H9 (cell line): Measurements from ENCODE around the gene ADAMTS17. TPM values are rescaled to one million over a fixed set of nuclear protein-coding genes. Genes with fewer than 3 reads are reported as not detected.

Experiments
- DNase-seq: peaks from one replicate; pipeline ENCODE4 v3.0.0-alpha.2; 2017
- H2AFZ ChIP-seq: one replicate; pipeline ENCODE4 v1.6.1; 2013; ENCODE audit warnings: mild to moderate bottlenecking, low read length, control low read depth, moderate library complexity
- H2AK5ac ChIP-seq: 2 replicates; pipeline ENCODE4 v1.6.1; 2013; ENCODE audit warnings: low read length, control low read depth, mixed read lengths; ENCODE audit not compliant: insufficient read length
- H2BK120ac ChIP-seq: one replicate; pipeline ENCODE4 v1.6.1; 2013; ENCODE audit warnings: low read depth, mild to moderate bottlenecking, low read length, control low read depth, inconsistent platforms; ENCODE audit not compliant: poor library complexity, severe bottlenecking
- H2BK12ac ChIP-seq: 2 replicates; pipeline ENCODE4 v1.6.1; 2013; ENCODE audit warnings: low read length, control low read depth, mixed read lengths, low read depth; ENCODE audit not compliant: insufficient read length
- H2BK15ac ChIP-seq: 2 replicates; pipeline ENCODE4 v1.6.1; 2013; ENCODE audit warnings: low read depth, low read length, control low read depth
- H2BK20ac ChIP-seq: one replicate; pipeline ENCODE4 v1.6.1; 2013; ENCODE audit warnings: low read depth, mild to moderate bottlenecking, low read length, control low read depth, inconsistent platforms; ENCODE audit not compliant: poor library complexity, severe bottlenecking
- H2BK5ac ChIP-seq: 2 replicates; pipeline ENCODE4 v1.6.1; 2013; ENCODE audit warnings: low read length, control low read depth, mixed read lengths; ENCODE audit not compliant: insufficient read length
- H3K14ac ChIP-seq: 2 replicates; pipeline ENCODE4 v1.6.1; 2013; ENCODE audit warnings: low read length, control low read depth; ENCODE audit not compliant: insufficient read depth
- H3K18ac ChIP-seq: 2 replicates; pipeline ENCODE4 v1.6.1; 2013; ENCODE audit warnings: low read depth, mild to moderate bottlenecking, mixed read lengths, low read length, control low read depth; ENCODE audit not compliant: insufficient read length
- H3K23ac ChIP-seq: 2 replicates; pipeline ENCODE4 v1.6.1; 2013; ENCODE audit warnings: low read length, control low read depth, mixed read lengths, low read depth; ENCODE audit not compliant: insufficient read length
- H3K23me2 ChIP-seq: 2 replicates; pipeline ENCODE4 v1.6.1; 2013; ENCODE audit warnings: low read depth, mild to moderate bottlenecking, mixed read lengths, low read length, control low read depth; ENCODE audit not compliant: insufficient read length, poor library complexity, severe bottlenecking
- H3K27ac ChIP-seq: 2 replicates; pipeline ENCODE4 v1.5.1; 2013; ENCODE audit warnings: low read length, control low read depth, mixed read lengths, low read depth; ENCODE audit not compliant: insufficient read length
- H3K27me3 ChIP-seq: 2 replicates; pipeline ENCODE4 v1.6.1; 2013; ENCODE audit warnings: low read length, control low read depth, inconsistent platforms; ENCODE audit not compliant: insufficient read depth
- H3K4ac ChIP-seq: 2 replicates; pipeline ENCODE4 v1.6.1; 2013; ENCODE audit warnings: low read depth, mild to moderate bottlenecking, control low read depth, inconsistent platforms, low read length, moderate library complexity
- H3K4me1 ChIP-seq: 2 replicates; pipeline ENCODE4 v1.6.1; 2013; ENCODE audit warnings: low read length, control low read depth, inconsistent platforms; ENCODE audit not compliant: insufficient read depth
- H3K4me2 ChIP-seq: 2 replicates; pipeline ENCODE4 v1.6.1; 2013; ENCODE audit warnings: low read length, control low read depth, mixed read lengths; ENCODE audit not compliant: insufficient read length, insufficient read depth
- H3K56ac ChIP-seq: 2 replicates; pipeline ENCODE4 v1.6.1; 2013; ENCODE audit warnings: low read depth, mild to moderate bottlenecking, mixed read lengths, low read length, control low read depth; ENCODE audit not compliant: insufficient read length
- H3K79me1 ChIP-seq: 2 replicates; pipeline ENCODE4 v1.6.1; 2013; ENCODE audit warnings: low read depth, mild to moderate bottlenecking, moderate library complexity, low read length, control low read depth, inconsistent platforms; ENCODE audit not compliant: insufficient read depth, poor library complexity, severe bottlenecking
- H3K79me2 ChIP-seq: 2 replicates; pipeline ENCODE4 v1.6.1; 2013; ENCODE audit warnings: low read length, control low read depth, inconsistent platforms; ENCODE audit not compliant: insufficient read depth
- H3K9ac ChIP-seq: 2 replicates; pipeline ENCODE4 v1.6.1; 2013; ENCODE audit warnings: low read length, control low read depth, mixed read lengths; ENCODE audit not compliant: insufficient read length; ENCODE audit errors: extremely low read depth
- H3K9me3 ChIP-seq: one replicate; pipeline ENCODE4 v1.6.1; 2013; ENCODE audit warnings: low read depth, low read length, inconsistent platforms; ENCODE audit not compliant: control insufficient read depth
- H3T11ph ChIP-seq: one replicate; pipeline ENCODE4 v1.6.1; 2013; ENCODE audit warnings: mild to moderate bottlenecking, low read length, control low read depth, inconsistent platforms
- H4K20me1 ChIP-seq: one replicate; pipeline ENCODE4 v1.6.1; 2013; ENCODE audit not compliant: control insufficient read depth, insufficient read length, insufficient read depth
- H4K5ac ChIP-seq: 2 replicates; pipeline ENCODE4 v1.6.1; 2013; ENCODE audit warnings: low read depth, mild to moderate bottlenecking, mixed read lengths, low read length, control low read depth; ENCODE audit not compliant: insufficient read length
- H4K8ac ChIP-seq: replicated peaks from 2 replicates; pipeline ENCODE4 v1.6.1; 2013; ENCODE audit warnings: low read length, control low read depth, mixed read lengths, low read depth; ENCODE audit not compliant: insufficient read length
- H4K91ac ChIP-seq: 2 replicates; pipeline ENCODE4 v1.6.1; 2013; ENCODE audit warnings: low read depth, mild to moderate bottlenecking, moderate library complexity, mixed read lengths, low read length, control low read depth; ENCODE audit not compliant: insufficient read length
- H3K27ac Mint-ChIP-seq, 3 experiments: 2 replicates in 2 of 3; 3 replicates in 1 of 3; pipeline ENCODE4 v1.8.0; 2020 to 2021; ENCODE audit warnings: mixed read lengths in 3 of 3, mild to moderate bottlenecking in 1 of 3, moderate library complexity in 1 of 3
- H3K27me3 Mint-ChIP-seq: 2 replicates; pipeline ENCODE4 v1.8.0; 2021; ENCODE audit warnings: low read depth, mild to moderate bottlenecking, moderate library complexity, mixed read lengths
- H3K36me3 Mint-ChIP-seq, 3 experiments: 2 replicates in 2 of 3; 3 replicates in 1 of 3; pipeline ENCODE4 v1.8.0; 2020 to 2021; ENCODE audit warnings: low read depth in 3 of 3, mixed read lengths in 3 of 3; ENCODE audit not compliant: insufficient read depth in 1 of 3
- H3K4me1 Mint-ChIP-seq, 2 experiments: 2 replicates each; pipeline ENCODE4 v1.8.0; 2020; ENCODE audit warnings: mixed read lengths in 2 of 2
- H3K4me3 Mint-ChIP-seq, 2 experiments: 2 replicates in 1 of 2; 3 replicates in 1 of 2; pipeline ENCODE4 v1.8.0; 2020 to 2021; ENCODE audit warnings: mild to moderate bottlenecking in 2 of 2, mixed read lengths in 2 of 2, moderate library complexity in 1 of 2
- H3K9me3 Mint-ChIP-seq, 2 experiments: 2 replicates in 1 of 2; 3 replicates in 1 of 2; pipeline ENCODE4 v1.8.0; 2020; ENCODE audit warnings: mild to moderate bottlenecking in 2 of 2, mixed read lengths in 2 of 2, moderate library complexity in 1 of 2
- WGBS: extraction: QIAGEN DNeasy Blood & Tissue Kit; methylation state at CpG from one replicate; pipeline ENCODE4 v1.1.7; 2013; ENCODE audit warnings: missing lambda C conversion rate, low lambda C conversion rate, mixed read lengths; ENCODE audit not compliant: insufficient read length; ENCODE audit errors: extremely low coverage; 5-methylcytosine and 5-hydroxymethylcytosine counted together
- total RNA-seq: library from RNA; stranded (reverse); gene quantifications from 2 replicates; pipeline ENCODE4 v1.2.1, GENCODE V29; 2021
- TF ChIP-seq, protein P1 (sequence below): fragments of 200-600 bp; sonication (generic); conservative IDR thresholded peaks from 3 replicates; pipeline ENCODE4 v1.8.0; 2021; ENCODE audit warnings: antibody characterized with exemption, mild to moderate bottlenecking

Gene ADAMTS17
- total RNA-seq, 1 experiment from 2014 or later: 2.9 TPM

GRCh38 chr15:100055821-100056220 lies 286.0 kb downstream of the ADAMTS17 start:
- no peaks in the 10 kb centered on the region for H3K9me3 ChIP-seq
- H4K8ac ChIP-seq: no peak overlapping the region
- H3K27me3 ChIP-seq: no peaks in the 10 kb centered on the region; the same call in 1 of the 2 replicates
- Mint-ChIP-seq H3K4me3 (no peak overlapping the region), H3K36me3 (no peaks in the 10 kb centered on the region), H3K4me1 (peaks cover 19 to 24% of the 10 kb centered on the region in 2 experiments), H3K27ac (no peak overlapping the region), H3K9me3 (no peaks in the 10 kb centered on the region), H3K27me3 (peaks cover 40% of the 10 kb centered on the region)
- no peaks in the 10 kb centered on the region for H3K23me2 ChIP-seq
- no peak overlapping the region for H2BK120ac ChIP-seq
- no peak overlapping the region for H4K91ac ChIP-seq
- H3K14ac ChIP-seq: no peak overlapping the region
- no peak overlapping the region for H4K5ac ChIP-seq
- H3K56ac ChIP-seq: no peak overlapping the region
- H3K4ac ChIP-seq: no peak overlapping the region
- WGBS: no CpG with 5 or more reads among the region's 2 CpGs
- no peak overlapping the region for H3K23ac ChIP-seq
- H2BK20ac ChIP-seq: no peak overlapping the region
- no peak overlapping the region for H3T11ph ChIP-seq
- no peaks in the 10 kb centered on the region for H3K79me1 ChIP-seq
- H3K9ac ChIP-seq: no peak overlapping the region
- TF ChIP-seq, protein P1, sequence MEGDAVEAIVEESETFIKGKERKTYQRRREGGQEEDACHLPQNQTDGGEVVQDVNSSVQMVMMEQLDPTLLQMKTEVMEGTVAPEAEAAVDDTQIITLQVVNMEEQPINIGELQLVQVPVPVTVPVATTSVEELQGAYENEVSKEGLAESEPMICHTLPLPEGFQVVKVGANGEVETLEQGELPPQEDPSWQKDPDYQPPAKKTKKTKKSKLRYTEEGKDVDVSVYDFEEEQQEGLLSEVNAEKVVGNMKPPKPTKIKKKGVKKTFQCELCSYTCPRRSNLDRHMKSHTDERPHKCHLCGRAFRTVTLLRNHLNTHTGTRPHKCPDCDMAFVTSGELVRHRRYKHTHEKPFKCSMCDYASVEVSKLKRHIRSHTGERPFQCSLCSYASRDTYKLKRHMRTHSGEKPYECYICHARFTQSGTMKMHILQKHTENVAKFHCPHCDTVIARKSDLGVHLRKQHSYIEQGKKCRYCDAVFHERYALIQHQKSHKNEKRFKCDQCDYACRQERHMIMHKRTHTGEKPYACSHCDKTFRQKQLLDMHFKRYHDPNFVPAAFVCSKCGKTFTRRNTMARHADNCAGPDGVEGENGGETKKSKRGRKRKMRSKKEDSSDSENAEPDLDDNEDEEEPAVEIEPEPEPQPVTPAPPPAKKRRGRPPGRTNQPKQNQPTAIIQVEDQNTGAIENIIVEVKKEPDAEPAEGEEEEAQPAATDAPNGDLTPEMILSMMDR: no peak
- no peak overlapping the region for H2AFZ ChIP-seq
- no peak overlapping the region for H2AK5ac ChIP-seq
- H3K27ac ChIP-seq: no peak overlapping the region
- no peak overlapping the region for H3K18ac ChIP-seq
- no peak overlapping the region for H2BK12ac ChIP-seq
- no peak overlapping the region for H2BK15ac ChIP-seq
- H3K4me1 ChIP-seq: no peaks in the 10 kb centered on the region
- no peak overlapping the region for H2BK5ac ChIP-seq
- no peak for DNase-seq
- H4K20me1 ChIP-seq: no peaks in the 10 kb centered on the region
- no peaks in the 10 kb centered on the region for H3K79me2 ChIP-seq
- no peak overlapping the region for H3K4me2 ChIP-seq
